ENCODE measurements around the gene VENTX.

DNA sequence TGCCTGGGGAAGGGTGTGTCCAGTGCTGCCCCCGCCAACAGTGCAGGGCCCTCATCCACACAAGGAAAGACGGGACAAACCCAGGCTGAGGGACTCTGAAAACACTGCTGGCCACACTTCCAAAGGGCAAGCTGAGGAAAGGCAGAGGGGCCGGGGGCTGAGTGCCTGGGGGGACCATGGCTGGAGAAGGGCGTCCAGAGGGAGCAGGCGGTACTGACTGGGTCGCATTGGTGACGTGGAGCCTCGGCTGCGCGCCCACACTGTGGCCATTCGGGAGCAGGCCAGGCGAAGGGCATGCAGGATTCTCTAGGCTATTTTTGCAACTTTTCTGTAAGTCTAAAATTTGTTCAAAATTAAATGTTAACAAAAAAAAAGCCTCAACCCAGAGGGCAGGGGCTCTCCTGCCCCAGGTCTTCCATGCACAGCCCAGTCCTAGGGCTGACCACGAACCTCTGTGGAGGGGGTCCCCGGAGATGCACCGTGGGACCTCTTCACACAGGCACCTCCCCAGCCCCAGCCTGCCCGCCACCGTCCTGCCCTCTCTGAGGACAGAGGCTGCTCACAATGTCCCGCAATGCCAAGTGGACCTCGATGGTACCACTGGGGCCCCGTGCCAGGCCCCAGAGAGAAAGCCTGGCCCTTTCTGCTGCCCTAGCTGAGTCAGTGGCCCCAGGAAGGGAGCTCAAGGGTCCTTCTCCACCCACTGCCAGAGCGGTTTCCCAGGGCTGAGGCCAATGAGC, 28.6 kb downstream of the VENTX start:
- TF ChIP-seq, protein P1, sequence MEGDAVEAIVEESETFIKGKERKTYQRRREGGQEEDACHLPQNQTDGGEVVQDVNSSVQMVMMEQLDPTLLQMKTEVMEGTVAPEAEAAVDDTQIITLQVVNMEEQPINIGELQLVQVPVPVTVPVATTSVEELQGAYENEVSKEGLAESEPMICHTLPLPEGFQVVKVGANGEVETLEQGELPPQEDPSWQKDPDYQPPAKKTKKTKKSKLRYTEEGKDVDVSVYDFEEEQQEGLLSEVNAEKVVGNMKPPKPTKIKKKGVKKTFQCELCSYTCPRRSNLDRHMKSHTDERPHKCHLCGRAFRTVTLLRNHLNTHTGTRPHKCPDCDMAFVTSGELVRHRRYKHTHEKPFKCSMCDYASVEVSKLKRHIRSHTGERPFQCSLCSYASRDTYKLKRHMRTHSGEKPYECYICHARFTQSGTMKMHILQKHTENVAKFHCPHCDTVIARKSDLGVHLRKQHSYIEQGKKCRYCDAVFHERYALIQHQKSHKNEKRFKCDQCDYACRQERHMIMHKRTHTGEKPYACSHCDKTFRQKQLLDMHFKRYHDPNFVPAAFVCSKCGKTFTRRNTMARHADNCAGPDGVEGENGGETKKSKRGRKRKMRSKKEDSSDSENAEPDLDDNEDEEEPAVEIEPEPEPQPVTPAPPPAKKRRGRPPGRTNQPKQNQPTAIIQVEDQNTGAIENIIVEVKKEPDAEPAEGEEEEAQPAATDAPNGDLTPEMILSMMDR (conservative IDR thresholded peaks at IDR 0.05) = no peak
- no peak for TF ChIP-seq ZFX (IDR thresholded peaks at IDR 0.05)

All from C4-2B (cell line).